ENCODE data around the gene SNX15.

The SNX15 gene

GRCh38 chr11:65083834-65084597 lies 56.8 kb downstream of the SNX15 start, which contains the start of the genes CDCA5 and ZFPL1:
TSS of gene CDCA5 (minus strand) at chr11:65084040. CDS start at chr11:65083978, 62 bp downstream.
TSS of gene ZFPL1 (plus strand) at chr11:65084222. CDS start at chr11:65084699, 477 bp downstream.
- peak; percentile 91 to 94 for DNase-seq (ENCODE audit: low read depth in 2 of 2)

- no peak for DNase-seq (ENCODE audit: low read depth in 2 of 2)
These were observed 57.5 kb downstream of the SNX15 start for GRCh38 chr11:65084598-65085375.

- no peak for DNase-seq (ENCODE audit: low read depth in 2 of 2)
These were observed 58.2 kb downstream of the SNX15 start for GRCh38 chr11:65085446-65085845.

- DNase-seq (ENCODE audit: low read depth in 2 of 2), result no peak
These were observed 59.6 kb downstream of the SNX15 start for GRCh38 chr11:65086809-65087208.

GRCh38 chr11:65087216-65087615 lies 60.0 kb downstream of the SNX15 start:
- no peak for DNase-seq (ENCODE audit: low read depth in 2 of 2)

GRCh38 chr11:65087827-65088226 lies 60.6 kb downstream of the SNX15 start:
- no peak for DNase-seq (ENCODE audit: low read depth in 2 of 2)

- no peak for DNase-seq (ENCODE audit: low read depth in 2 of 2)
These were observed 62.4 kb downstream of the SNX15 start for GRCh38 chr11:65089621-65090020.

All from activated CD8-positive, alpha-beta memory T cell treated with anti-CD3 and anti-CD28 coated beads for 4 hours (primary cell).